ENCODE data around the gene DESI1. TPM values are rescaled to one million over a fixed set of nuclear protein-coding genes. Genes with fewer than 3 reads are reported as not detected.
"Not testable (repeated sequence)": the region's sequence is repeated elsewhere in the genome, so short reads cannot be mapped to it uniquely, and the experiment has no call there.

DESI1 gene
- total and polyA plus RNA-seq, 4 experiments from 2014 or later, result 9.5 to 28.7 (median 19.9) TPM

GRCh38 chr22:41558241-41558630, 62.6 kb downstream of the DESI1 start:
- H3K27me3 Mint-ChIP-seq, result peaks cover 13 to 20% of the 10 kb centered on the region in 2 donors
- H3K27ac Mint-ChIP-seq; intact Hi-C loops (cut with micrococcal nuclease); H3K4me3 ChIP-seq (ENCODE audit: low read length in 2 of 2); H3K27me3 ChIP-seq (ENCODE audit: insufficient read depth, low read length); H3K4me3 Mint-ChIP-seq; H3K9me3 Mint-ChIP-seq; H3K4me1 ChIP-seq (ENCODE audit: insufficient read depth, low read length); POLR2A ChIA-PET (ENCODE audit: partially characterized antibody); H3K36me3 ChIP-seq (ENCODE audit: insufficient read depth, low read length); DNase-seq; H3K27ac ChIP-seq (ENCODE audit: low read depth, low read length); H3K36me3 Mint-ChIP-seq; H3K4me1 Mint-ChIP-seq; H3K9me3 ChIP-seq (ENCODE audit: control insufficient read depth in 1 of 2, low read length in 2 of 2): not testable (repeated sequence)
- CTCF ChIA-PET (ENCODE audit: partially characterized antibody), result interaction anchor here (0.9 to 1.4 kb wide), 2 partner anchors 31 to 41 kb away, joined by 3 read pairs; no protein-coding TSS in a partner anchor

- ChIA-PET CTCF (ENCODE audit: partially characterized antibody) (interaction anchor here (0.9 kb wide), 1 partner anchor 30 kb away, joined by 3 read pairs; no protein-coding TSS in a partner anchor), POLR2A (ENCODE audit: partially characterized antibody) (no interaction called here)
- Histone ChIP-seq H3K4me1 (ENCODE audit: insufficient read depth, low read length) (no peaks in the 10 kb centered on the region), H3K4me3 (ENCODE audit: low read length in 2 of 2) (no peak overlapping the region), H3K27me3 (ENCODE audit: insufficient read depth, low read length) (no peaks in the 10 kb centered on the region), H3K9me3 (ENCODE audit: control insufficient read depth in 1 of 2, low read length in 2 of 2) (no peaks in the 10 kb centered on the region), H3K27ac (ENCODE audit: low read depth, low read length) (no peak overlapping the region), H3K36me3 (ENCODE audit: insufficient read depth, low read length) (no peaks in the 10 kb centered on the region)
- no peak for DNase-seq
- Mint-ChIP-seq H3K27ac (no peak overlapping the region), H3K4me3 (no peak overlapping the region), H3K9me3 (no peaks in the 10 kb centered on the region), H3K36me3 (no peaks in the 10 kb centered on the region), H3K4me1 (no peaks in the 10 kb centered on the region), H3K27me3 (peaks cover 13 to 24% of the 10 kb centered on the region in 2 donors)
- intact Hi-C loops (cut with micrococcal nuclease), result no loop called here
Observed at GRCh38 chr22:41557401-41558240, 63.2 kb downstream of the DESI1 start.

GRCh38 chr22:41556561-41556960, 64.3 kb downstream of the DESI1 start:
- CTCF ChIA-PET (ENCODE audit: partially characterized antibody), result no interaction called here
- H3K27me3 Mint-ChIP-seq, result peaks cover 13 to 21% of the 10 kb centered on the region in 2 donors
- POLR2A ChIA-PET (ENCODE audit: partially characterized antibody), result no interaction called here

GRCh38 chr22:41555325-41555982, 65.4 kb downstream of the DESI1 start:
- Mint-ChIP-seq H3K27ac (peak overlapping the region in 1 of 7 donors; percentile 62), H3K27me3 (peaks cover 9 to 15% of the 10 kb centered on the region in 2 donors), H3K36me3 (no peaks in the 10 kb centered on the region), H3K4me1 (no peaks in the 10 kb centered on the region), H3K4me3 (no peak overlapping the region), H3K9me3 (no peaks in the 10 kb centered on the region)
- Histone ChIP-seq H3K9me3 (ENCODE audit: control insufficient read depth in 1 of 2, low read length in 2 of 2) (no peaks in the 10 kb centered on the region), H3K4me3 (ENCODE audit: low read length in 2 of 2) (no peak overlapping the region), H3K36me3 (ENCODE audit: insufficient read depth, low read length) (no peaks in the 10 kb centered on the region), H3K27ac (ENCODE audit: low read depth, low read length) (no peak overlapping the region), H3K27me3 (ENCODE audit: insufficient read depth, low read length) (no peaks in the 10 kb centered on the region), H3K4me1 (ENCODE audit: insufficient read depth, low read length) (no peaks in the 10 kb centered on the region)
- ChIA-PET POLR2A (ENCODE audit: partially characterized antibody) (no interaction called here), CTCF (ENCODE audit: partially characterized antibody) (interaction anchor here (0.7 kb wide), 1 partner anchor 65 kb away, joined by 3 read pairs; the partner anchor contains the start of genes DESI1 and XRCC6)
- no peak for DNase-seq
- intact Hi-C loops (cut with micrococcal nuclease), result no loop called here

More at GRCh38 chr22:41556561-41556960, 64.3 kb downstream of the DESI1 start:
- intact Hi-C loops (cut with micrococcal nuclease), result no loop called here
- Histone ChIP-seq H3K27me3 (ENCODE audit: insufficient read depth, low read length) (no peaks in the 10 kb centered on the region), H3K4me1 (ENCODE audit: insufficient read depth, low read length) (no peaks in the 10 kb centered on the region), H3K9me3 (ENCODE audit: control insufficient read depth in 1 of 2, low read length in 2 of 2) (no peaks in the 10 kb centered on the region), H3K4me3 (ENCODE audit: low read length in 2 of 2) (no peak overlapping the region), H3K36me3 (ENCODE audit: insufficient read depth, low read length) (no peaks in the 10 kb centered on the region), H3K27ac (ENCODE audit: low read depth, low read length) (no peak overlapping the region)
- H3K27ac Mint-ChIP-seq, result no peak overlapping the region
- H3K4me3 Mint-ChIP-seq, result no peak overlapping the region
- no peaks in the 10 kb centered on the region for H3K4me1 Mint-ChIP-seq
- no peaks in the 10 kb centered on the region for H3K9me3 Mint-ChIP-seq
- no peaks in the 10 kb centered on the region for H3K36me3 Mint-ChIP-seq
- DNase-seq, result no peak

GRCh38 chr22:41551877-41552582, 68.8 kb downstream of the DESI1 start:
- Histone ChIP-seq H3K4me3 (ENCODE audit: low read length in 2 of 2) (no peak overlapping the region), H3K27me3 (ENCODE audit: insufficient read depth, low read length) (no peaks in the 10 kb centered on the region), H3K36me3 (ENCODE audit: insufficient read depth, low read length) (no peaks in the 10 kb centered on the region), H3K4me1 (ENCODE audit: insufficient read depth, low read length) (no peaks in the 10 kb centered on the region), H3K9me3 (ENCODE audit: control insufficient read depth in 1 of 2, low read length in 2 of 2) (no peaks in the 10 kb centered on the region), H3K27ac (ENCODE audit: low read depth, low read length) (no peak overlapping the region)
- ChIA-PET CTCF (ENCODE audit: partially characterized antibody) (no interaction called here), POLR2A (ENCODE audit: partially characterized antibody) (interaction anchor here (0.7 kb wide), 1 partner anchor 155 kb away, joined by 4 read pairs; no protein-coding TSS in a partner anchor)
- no peaks in the 10 kb centered on the region for H3K9me3 Mint-ChIP-seq
- intact Hi-C loops (cut with micrococcal nuclease), result no loop called here
- peaks cover 5 to 11% of the 10 kb centered on the region in 2 donors for H3K27me3 Mint-ChIP-seq
- peak overlapping the region in 1 of 7 donors; percentile 57 for H3K27ac Mint-ChIP-seq
- no peak for DNase-seq
- no peaks in the 10 kb centered on the region for H3K4me1 Mint-ChIP-seq
- no peak overlapping the region for H3K4me3 Mint-ChIP-seq
- H3K36me3 Mint-ChIP-seq, result no peaks in the 10 kb centered on the region

DNA sequence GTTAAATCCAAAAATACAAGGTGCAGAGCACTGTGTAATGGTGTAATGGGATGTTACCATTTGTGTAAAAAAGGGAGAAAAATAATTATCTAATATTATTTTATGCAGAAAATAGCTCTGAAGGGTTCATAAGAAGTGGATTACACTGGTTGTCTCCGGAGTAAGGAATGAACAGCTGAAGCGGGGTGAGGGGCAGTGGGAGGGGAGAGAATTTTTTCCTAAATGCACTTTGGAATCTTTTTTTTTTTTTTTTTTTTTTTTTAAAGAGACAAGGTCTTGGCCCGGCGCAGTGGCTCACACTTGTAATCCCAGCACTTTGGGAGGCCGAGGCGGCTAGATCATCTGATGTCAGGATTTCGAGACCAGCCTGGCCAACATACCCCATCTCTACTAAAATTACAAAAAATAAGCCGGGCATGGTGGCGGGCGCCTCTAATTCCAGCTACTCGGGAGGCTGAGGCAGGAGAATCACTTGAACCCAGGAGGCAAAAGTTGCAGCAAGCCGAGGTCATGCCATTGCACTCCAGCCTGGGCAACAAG, 69.8 kb downstream of the DESI1 start:
- no peaks in the 10 kb centered on the region for H3K36me3 ChIP-seq (ENCODE audit: insufficient read depth, low read length)
- peaks cover 0 to 4% of the 10 kb centered on the region in 2 donors for H3K27me3 Mint-ChIP-seq
- no peaks in the 10 kb centered on the region for H3K27me3 ChIP-seq (ENCODE audit: insufficient read depth, low read length)
- DNase-seq, result no peak
- no peak overlapping the region for H3K4me3 ChIP-seq (ENCODE audit: low read length in 2 of 2)
- H3K4me1 Mint-ChIP-seq, result peaks cover 0 to under 1% (median 0%) of the 10 kb centered on the region in 4 donors
- no peak overlapping the region for H3K4me3 Mint-ChIP-seq
- H3K9me3 Mint-ChIP-seq, result no peaks in the 10 kb centered on the region
- H3K27ac Mint-ChIP-seq, result no peak overlapping the region
- ChIA-PET CTCF (ENCODE audit: partially characterized antibody) (no interaction called here), POLR2A (ENCODE audit: partially characterized antibody) (no interaction called here)
- H3K36me3 Mint-ChIP-seq, result no peaks in the 10 kb centered on the region
- no peak overlapping the region for H3K27ac ChIP-seq (ENCODE audit: low read depth, low read length)
- H3K4me1 ChIP-seq (ENCODE audit: insufficient read depth, low read length), result no peaks in the 10 kb centered on the region
- H3K9me3 ChIP-seq (ENCODE audit: control insufficient read depth in 1 of 2, low read length in 2 of 2), result no peaks in the 10 kb centered on the region
- intact Hi-C loops (cut with micrococcal nuclease), result no loop called here

- intact Hi-C loops (cut with micrococcal nuclease), result no loop called here
- H3K4me1 Mint-ChIP-seq, result peaks cover 10 to 19% (median 13%) of the 10 kb centered on the region in 4 donors
- no peak for DNase-seq
- CTCF ChIA-PET (ENCODE audit: partially characterized antibody), result interaction anchor here (0.9 kb wide), 1 partner anchor 49 kb away, joined by 3 read pairs; no protein-coding TSS in a partner anchor
- Histone ChIP-seq H3K4me3 (ENCODE audit: low read length in 2 of 2) (no peak overlapping the region), H3K27me3 (ENCODE audit: insufficient read depth, low read length) (no peaks in the 10 kb centered on the region), H3K27ac (ENCODE audit: low read depth, low read length) (no peak overlapping the region), H3K4me1 (ENCODE audit: insufficient read depth, low read length) (peaks cover 10% of the 10 kb centered on the region), H3K9me3 (ENCODE audit: control insufficient read depth in 1 of 2, low read length in 2 of 2) (no peaks in the 10 kb centered on the region), H3K36me3 (ENCODE audit: insufficient read depth, low read length) (no peaks in the 10 kb centered on the region)
- H3K27ac Mint-ChIP-seq, result peak overlapping the region in 1 of 7 donors; percentile 80
- H3K4me3 Mint-ChIP-seq, result no peak overlapping the region
- peaks cover 0 to 4% of the 10 kb centered on the region in 2 donors for H3K27me3 Mint-ChIP-seq
- no peaks in the 10 kb centered on the region for H3K9me3 Mint-ChIP-seq
- peaks cover 0 to 3% of the 10 kb centered on the region in 2 donors for H3K36me3 Mint-ChIP-seq
- POLR2A ChIA-PET (ENCODE audit: partially characterized antibody), result no interaction called here
Observed at GRCh38 chr22:41548830-41549211, 72.0 kb downstream of the DESI1 start.

All from CD4-positive, alpha-beta memory T cell (primary cell).